HepG2 (cell line): Measurements from ENCODE around the gene ATOSB. TPM values are rescaled to one million over a fixed set of nuclear protein-coding genes. Genes with fewer than 3 reads are reported as not detected.
A peak's percentile ranks its signal among the peaks of the same experiment; 100 is the strongest.

Source experiments
- ERF ChIP-seq: IDR thresholded peaks from 2 replicates; pipeline ENCODE4 v1.6.1; 2018; ENCODE audit warnings: missing biosample characterization, missing genetic modification reagents
- IRF2 ChIP-seq: IDR thresholded peaks from 2 replicates; pipeline ENCODE4 v1.6.1; 2018; ENCODE audit warnings: missing genetic modification reagents, missing compliant biosample characterization
- NR2F1 ChIP-seq, 2 experiments: fragments of 450-650 bp in 1 of 2; formaldehyde crosslinking in 1 of 2; IDR thresholded peaks; 2 replicates each; pipeline versions ENCODE4 v1.5.0 to v1.6.1; 2016 to 2020; ENCODE audit warnings: mild to moderate bottlenecking in 1 of 2, missing compliant biosample characterization in 1 of 2, missing genetic modification reagents in 1 of 2, moderate library complexity in 1 of 2
- SP5 ChIP-seq: IDR thresholded peaks from 2 replicates; pipeline ENCODE4 v1.6.1; 2016; ENCODE audit warnings: low read depth, borderline replicate concordance
- TGIF2 ChIP-seq: IDR thresholded peaks from 2 replicates; pipeline ENCODE4 v1.6.1; 2016; ENCODE audit warnings: control low read depth, missing compliant biosample characterization
- ZBTB7B ChIP-seq: sonication (generic); formaldehyde crosslinking; IDR thresholded peaks from 2 replicates; pipeline ENCODE4 v1.4.0; 2020; ENCODE audit warnings: missing genetic modification reagents
- ZBTB8A ChIP-seq: sonication (generic); formaldehyde crosslinking; IDR thresholded peaks from 2 replicates; pipeline ENCODE4 v1.4.0; 2020; ENCODE audit warnings: mild to moderate bottlenecking, low read depth, missing genetic modification reagents, borderline replicate concordance
- ZFP36L1 ChIP-seq: sonication (generic); formaldehyde crosslinking; IDR thresholded peaks from 2 replicates; pipeline ENCODE4 v1.8.0; 2022; ENCODE audit warnings: mild to moderate bottlenecking, missing genetic modification reagents, moderate library complexity
- ZMYM4 ChIP-seq: sonication (generic); formaldehyde crosslinking; IDR thresholded peaks from 2 replicates; pipeline ENCODE4 v1.8.1; 2023; ENCODE audit warnings: mild to moderate bottlenecking, missing genetic modification reagents
- ZNF674 ChIP-seq: sonication (generic); formaldehyde crosslinking; IDR thresholded peaks from 2 replicates; pipeline ENCODE4 v1.5.0; 2020; ENCODE audit warnings: low read depth, mild to moderate bottlenecking, missing genetic modification reagents
- polyA plus RNA-seq, 8 experiments: library from polyadenylated mRNA; depleted of rRNA in 3 of 8; stranded (reverse) in 7 of 8; unstranded in 1 of 8; fragments of >200 nt; fragmentation: Illumina TruSeq in 4 of 8; extraction: Trizol in 4 of 8; gene quantifications; 2 replicates each; pipeline versions ENCODE4 v1.2.1 to v1.2.3, GENCODE V29; 2011 to 2016; ENCODE audit warnings: low read depth in 4 of 8, missing spikeins in 1 of 8, mixed read lengths in 1 of 8; ENCODE audit not compliant: insufficient read depth in 1 of 8
- total RNA-seq, 5 experiments: library from RNA; depleted of rRNA; stranded (reverse); fragments of >200 nt; fragmentation: Illumina TruSeq; extraction: Trizol; gene quantifications; 2 replicates each; pipeline ENCODE4 v1.2.3, GENCODE V29; 2016; ENCODE audit warnings: low read depth in 1 of 5
- TF ChIP-seq, protein P1 (sequence below): conservative IDR thresholded peaks from 2 replicates; pipeline ENCODE4 v1.6.1; 2018; ENCODE audit warnings: missing genetic modification reagents
- TF ChIP-seq, protein P2 (sequence below): sonication (generic); formaldehyde crosslinking; IDR thresholded peaks from 2 replicates; pipeline ENCODE4 v1.5.1; 2020; ENCODE audit warnings: mild to moderate bottlenecking, missing genetic modification reagents, borderline replicate concordance
- TF ChIP-seq, protein P3 (sequence below): sonication (generic); formaldehyde crosslinking; IDR thresholded peaks from 2 replicates; pipeline ENCODE4 v1.9.0; 2021; ENCODE audit warnings: missing genetic modification reagents, mild to moderate bottlenecking, borderline replicate concordance
- TF ChIP-seq, protein P4 (sequence below): sonication (generic); formaldehyde crosslinking; IDR thresholded peaks from 2 replicates; pipeline ENCODE4 v1.4.0; 2020; ENCODE audit warnings: missing genetic modification reagents
- TF ChIP-seq, protein P5 (sequence below): sonication (generic); formaldehyde crosslinking; IDR thresholded peaks from 2 replicates; pipeline ENCODE4 v1.8.0; 2022; ENCODE audit warnings: low read depth, missing genetic modification reagents

ATOSB gene
- total and polyA plus RNA-seq, 2 of the 13 experiments (the other 11 are each of a cell fraction or from before 2014, with no cell fraction given) = 1.9 to 6.4 TPM

DNA sequence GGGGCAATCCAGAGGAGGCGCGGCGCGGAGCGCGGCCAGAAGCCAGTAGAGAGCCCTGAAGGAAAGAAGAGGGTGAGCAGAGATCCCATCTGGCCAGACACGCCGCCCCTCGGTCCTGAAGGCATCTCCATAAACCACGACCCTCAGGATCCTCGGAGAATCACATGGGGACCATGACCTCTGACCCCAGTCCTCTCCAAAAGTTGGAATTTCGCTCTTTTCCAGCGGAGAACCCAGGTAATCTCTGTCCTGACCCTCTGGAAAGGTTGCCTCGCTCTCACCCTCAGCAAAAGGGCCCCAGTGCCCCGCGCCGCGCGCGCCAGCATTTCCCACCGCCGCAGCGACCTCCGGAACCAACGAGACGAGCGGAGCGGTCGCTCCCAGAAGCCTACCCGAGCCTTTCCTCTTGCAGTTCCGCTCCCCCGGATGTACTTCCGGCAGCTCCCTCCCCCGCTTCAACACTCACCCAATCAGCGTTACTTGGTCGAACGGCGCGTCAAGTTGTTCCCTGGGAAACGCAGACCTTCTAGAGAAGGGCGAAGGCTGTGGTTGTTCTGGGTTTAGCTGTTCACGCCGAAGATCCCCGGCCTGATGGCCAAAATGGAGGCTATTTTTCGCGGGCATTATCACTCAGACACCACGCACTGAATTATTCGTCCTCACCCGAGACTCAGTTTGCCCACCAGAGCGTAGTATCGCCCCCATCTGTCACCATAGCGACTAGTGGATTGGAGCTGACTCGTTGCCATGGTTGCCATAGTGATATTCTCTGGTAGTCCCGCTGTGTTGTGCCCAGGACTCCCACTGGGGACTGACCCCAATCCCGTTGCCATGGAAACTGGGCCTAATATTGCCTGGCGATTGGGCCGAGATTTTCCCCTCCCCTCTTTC, 12.6 kb downstream of the ATOSB start, which contains the start of gene STOML2 (continued):
- TF ChIP-seq IRF2 (CRISPR knock-in tag) (peak; percentile 96), ZBTB8A (CRISPR knock-in tag) (no peak), ERF (CRISPR knock-in tag) (peak; percentile 63; the same call in 1 of the 2 replicates), ZMYM4 (CRISPR knock-in tag) (peak; percentile 86; the same call in 1 of the 2 replicates), ZBTB7B (CRISPR knock-in tag) (no peak), ZFP36L1 (CRISPR knock-in tag) (no peak), NR2F1 (CRISPR knock-in tag; IDR thresholded peaks at IDR 0.05) (peak; percentile 59 to 88; a peak in 3 of 4 replicates), SP5 (CRISPR knock-in tag) (no peak), TGIF2 (CRISPR knock-in tag) (peak; percentile 92), ZNF674 (CRISPR knock-in tag) (no peak)
- TF ChIP-seq, protein P1, sequence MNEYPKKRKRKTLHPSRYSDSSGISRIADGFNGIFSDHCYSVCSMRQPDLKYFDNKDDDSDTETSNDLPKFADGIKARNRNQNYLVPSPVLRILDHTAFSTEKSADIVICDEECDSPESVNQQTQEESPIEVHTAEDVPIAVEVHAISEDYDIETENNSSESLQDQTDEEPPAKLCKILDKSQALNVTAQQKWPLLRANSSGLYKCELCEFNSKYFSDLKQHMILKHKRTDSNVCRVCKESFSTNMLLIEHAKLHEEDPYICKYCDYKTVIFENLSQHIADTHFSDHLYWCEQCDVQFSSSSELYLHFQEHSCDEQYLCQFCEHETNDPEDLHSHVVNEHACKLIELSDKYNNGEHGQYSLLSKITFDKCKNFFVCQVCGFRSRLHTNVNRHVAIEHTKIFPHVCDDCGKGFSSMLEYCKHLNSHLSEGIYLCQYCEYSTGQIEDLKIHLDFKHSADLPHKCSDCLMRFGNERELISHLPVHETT (CRISPR knock-in tag) = peak; percentile 47
- TF ChIP-seq, protein P2, sequence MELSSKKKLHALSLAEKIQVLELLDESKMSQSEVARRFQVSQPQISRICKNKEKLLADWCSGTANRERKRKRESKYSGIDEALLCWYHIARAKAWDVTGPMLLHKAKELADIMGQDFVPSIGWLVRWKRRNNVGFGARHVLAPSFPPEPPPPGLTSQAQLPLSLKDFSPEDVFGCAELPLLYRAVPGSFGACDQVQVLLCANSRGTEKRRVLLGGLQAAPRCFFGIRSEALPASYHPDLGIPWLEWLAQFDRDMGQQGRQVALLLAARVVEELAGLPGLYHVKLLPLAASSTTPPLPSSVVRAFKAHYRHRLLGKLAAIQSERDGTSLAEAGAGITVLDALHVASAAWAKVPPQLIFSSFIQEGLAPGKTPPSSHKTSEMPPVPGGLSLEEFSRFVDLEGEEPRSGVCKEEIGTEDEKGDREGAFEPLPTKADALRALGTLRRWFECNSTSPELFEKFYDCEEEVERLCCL = no peak
- TF ChIP-seq, protein P3, sequence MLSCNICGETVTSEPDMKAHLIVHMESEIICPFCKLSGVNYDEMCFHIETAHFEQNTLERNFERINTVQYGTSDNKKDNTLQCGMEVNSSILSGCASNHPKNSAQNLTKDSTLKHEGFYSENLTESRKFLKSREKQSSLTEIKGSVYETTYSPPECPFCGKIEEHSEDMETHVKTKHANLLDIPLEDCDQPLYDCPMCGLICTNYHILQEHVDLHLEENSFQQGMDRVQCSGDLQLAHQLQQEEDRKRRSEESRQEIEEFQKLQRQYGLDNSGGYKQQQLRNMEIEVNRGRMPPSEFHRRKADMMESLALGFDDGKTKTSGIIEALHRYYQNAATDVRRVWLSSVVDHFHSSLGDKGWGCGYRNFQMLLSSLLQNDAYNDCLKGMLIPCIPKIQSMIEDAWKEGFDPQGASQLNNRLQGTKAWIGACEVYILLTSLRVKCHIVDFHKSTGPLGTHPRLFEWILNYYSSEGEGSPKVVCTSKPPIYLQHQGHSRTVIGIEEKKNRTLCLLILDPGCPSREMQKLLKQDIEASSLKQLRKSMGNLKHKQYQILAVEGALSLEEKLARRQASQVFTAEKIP (CRISPR knock-in tag) = no peak
- TF ChIP-seq, protein P4, sequence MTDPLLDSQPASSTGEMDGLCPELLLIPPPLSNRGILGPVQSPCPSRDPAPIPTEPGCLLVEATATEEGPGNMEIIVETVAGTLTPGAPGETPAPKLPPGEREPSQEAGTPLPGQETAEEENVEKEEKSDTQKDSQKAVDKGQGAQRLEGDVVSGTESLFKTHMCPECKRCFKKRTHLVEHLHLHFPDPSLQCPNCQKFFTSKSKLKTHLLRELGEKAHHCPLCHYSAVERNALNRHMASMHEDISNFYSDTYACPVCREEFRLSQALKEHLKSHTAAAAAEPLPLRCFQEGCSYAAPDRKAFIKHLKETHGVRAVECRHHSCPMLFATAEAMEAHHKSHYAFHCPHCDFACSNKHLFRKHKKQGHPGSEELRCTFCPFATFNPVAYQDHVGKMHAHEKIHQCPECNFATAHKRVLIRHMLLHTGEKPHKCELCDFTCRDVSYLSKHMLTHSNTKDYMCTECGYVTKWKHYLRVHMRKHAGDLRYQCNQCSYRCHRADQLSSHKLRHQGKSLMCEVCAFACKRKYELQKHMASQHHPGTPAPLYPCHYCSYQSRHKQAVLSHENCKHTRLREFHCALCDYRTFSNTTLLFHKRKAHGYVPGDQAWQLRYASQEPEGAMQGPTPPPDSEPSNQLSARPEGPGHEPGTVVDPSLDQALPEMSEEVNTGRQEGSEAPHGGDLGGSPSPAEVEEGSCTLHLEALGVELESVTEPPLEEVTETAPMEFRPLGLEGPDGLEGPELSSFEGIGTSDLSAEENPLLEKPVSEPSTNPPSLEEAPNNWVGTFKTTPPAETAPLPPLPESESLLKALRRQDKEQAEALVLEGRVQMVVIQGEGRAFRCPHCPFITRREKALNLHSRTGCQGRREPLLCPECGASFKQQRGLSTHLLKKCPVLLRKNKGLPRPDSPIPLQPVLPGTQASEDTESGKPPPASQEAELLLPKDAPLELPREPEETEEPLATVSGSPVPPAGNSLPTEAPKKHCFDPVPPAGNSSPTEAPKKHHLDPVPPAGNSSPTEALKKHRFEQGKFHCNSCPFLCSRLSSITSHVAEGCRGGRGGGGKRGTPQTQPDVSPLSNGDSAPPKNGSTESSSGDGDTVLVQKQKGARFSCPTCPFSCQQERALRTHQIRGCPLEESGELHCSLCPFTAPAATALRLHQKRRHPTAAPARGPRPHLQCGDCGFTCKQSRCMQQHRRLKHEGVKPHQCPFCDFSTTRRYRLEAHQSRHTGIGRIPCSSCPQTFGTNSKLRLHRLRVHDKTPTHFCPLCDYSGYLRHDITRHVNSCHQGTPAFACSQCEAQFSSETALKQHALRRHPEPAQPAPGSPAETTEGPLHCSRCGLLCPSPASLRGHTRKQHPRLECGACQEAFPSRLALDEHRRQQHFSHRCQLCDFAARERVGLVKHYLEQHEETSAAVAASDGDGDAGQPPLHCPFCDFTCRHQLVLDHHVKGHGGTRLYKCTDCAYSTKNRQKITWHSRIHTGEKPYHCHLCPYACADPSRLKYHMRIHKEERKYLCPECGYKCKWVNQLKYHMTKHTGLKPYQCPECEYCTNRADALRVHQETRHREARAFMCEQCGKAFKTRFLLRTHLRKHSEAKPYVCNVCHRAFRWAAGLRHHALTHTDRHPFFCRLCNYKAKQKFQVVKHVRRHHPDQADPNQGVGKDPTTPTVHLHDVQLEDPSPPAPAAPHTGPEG (CRISPR knock-in tag) = 0 out of 2 replicates have a peak, but pooled peaks have one; percentile 69
- TF ChIP-seq, protein P5, sequence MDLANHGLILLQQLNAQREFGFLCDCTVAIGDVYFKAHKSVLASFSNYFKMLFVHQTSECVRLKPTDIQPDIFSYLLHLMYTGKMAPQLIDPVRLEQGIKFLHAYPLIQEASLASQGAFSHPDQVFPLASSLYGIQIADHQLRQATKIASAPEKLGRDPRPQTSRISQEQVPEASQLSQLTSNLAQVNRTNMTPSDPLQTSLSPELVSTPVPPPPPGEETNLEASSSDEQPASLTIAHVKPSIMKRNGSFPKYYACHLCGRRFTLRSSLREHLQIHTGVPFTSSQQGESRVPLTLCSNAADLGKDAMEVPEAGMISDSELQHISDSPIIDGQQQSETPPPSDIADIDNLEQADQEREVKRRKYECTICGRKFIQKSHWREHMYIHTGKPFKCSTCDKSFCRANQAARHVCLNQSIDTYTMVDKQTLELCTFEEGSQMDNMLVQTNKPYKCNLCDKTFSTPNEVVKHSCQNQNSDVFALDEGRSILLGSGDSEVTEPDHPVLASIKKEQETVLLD (CRISPR knock-in tag) = peak; percentile 75
